Astrocyte of the spinal cord (primary cell): ENCODE results near the gene ADK.
A peak's percentile ranks its signal among the peaks of the same experiment; 100 is the strongest.

Experiments used
- DNase-seq: peaks from one replicate; pipeline ENCODE4 v3.0.0; 2011; ENCODE audit warnings: low read depth, low spot score
- H3K4me3 ChIP-seq: 2 replicates; pipeline ENCODE4 v1.5.1; 2011; ENCODE audit warnings: low read depth, mild to moderate bottlenecking, low read length, moderate library complexity
- CTCF ChIP-seq: IDR thresholded peaks from 2 replicates; pipeline ENCODE4 v1.5.1; 2012; ENCODE audit warnings: low read depth, mild to moderate bottlenecking, low read length, inconsistent platforms
- in situ Hi-C: cut with HindIII; loops from 2 replicates; pipeline ENCODE4 v1.10.0; 2017; ENCODE audit warnings: low sequenced_read_pairs

ADK gene

GRCh38 chr10:74333174-74333573 is 182.2 kb downstream of the ADK start:
- TF ChIP-seq CTCF: no peak
- in situ Hi-C loops: no loop called here
- no peak overlapping the region for H3K4me3 ChIP-seq
- peak; percentile 70 for DNase-seq

GRCh38 chr10:74334221-74334620 is 183.2 kb downstream of the ADK start:
- in situ Hi-C loops: no loop called here
- DNase-seq: no peak
- no peak overlapping the region for H3K4me3 ChIP-seq
- no peak for TF ChIP-seq CTCF

- no peak overlapping the region for H3K4me3 ChIP-seq
- in situ Hi-C loops: no loop called here
- no peak for TF ChIP-seq CTCF
- no peak for DNase-seq
Measured at GRCh38 chr10:74335501-74335900, 184.5 kb downstream of the ADK start.

GRCh38 chr10:74337330-74338016 is 186.5 kb downstream of the ADK start:
- TF ChIP-seq CTCF: no peak
- in situ Hi-C loops: no loop called here
- DNase-seq: no peak
- H3K4me3 ChIP-seq: no peak overlapping the region

- in situ Hi-C loops: no loop called here
- H3K4me3 ChIP-seq: no peak overlapping the region
- no peak for DNase-seq
- TF ChIP-seq CTCF: no peak
Measured at GRCh38 chr10:74342991-74343390, 192.0 kb downstream of the ADK start.

- in situ Hi-C loops: no loop called here
- TF ChIP-seq CTCF: no peak
- no peak overlapping the region for H3K4me3 ChIP-seq
- DNase-seq: no peak
Measured at GRCh38 chr10:74343804-74344203, 192.8 kb downstream of the ADK start.
